Breast epithelium (tissue), 4 donors: ENCODE measurements around the gene LMX1A. TPM values are rescaled to one million over a fixed set of nuclear protein-coding genes. Genes with fewer than 3 reads are reported as not detected.

ENCODE experiments used
- DNase-seq, 2 donors: peaks; one replicate each; pipeline ENCODE4 v3.0.0-alpha.2; 2019; ENCODE audit warnings: low spot score in 2 of 2
- H3K27ac ChIP-seq, 2 donors: fragments of 200-600 bp; sonication (generic) in 1 of 2; one replicate each; pipeline ENCODE4 v1.5.1; 2016 to 2019; ENCODE audit warnings: mild to moderate bottlenecking in 1 of 2
- H3K27me3 ChIP-seq, 2 donors: fragments of 200-600 bp; sonication (generic) in 1 of 2; one replicate each; pipeline versions ENCODE4 v1.5.1 to v1.6.0; 2017 to 2019; ENCODE audit warnings: control low read depth in 1 of 2, mild to moderate bottlenecking in 1 of 2
- H3K36me3 ChIP-seq: fragments of 200-600 bp; one replicate; pipeline ENCODE4 v1.5.1; 2019
- H3K4me1 ChIP-seq, 2 donors: fragments of 200-600 bp; sonication (generic); one replicate each; pipeline ENCODE4 v1.5.1; 2016 to 2019; ENCODE audit warnings: control low read depth in 1 of 2
- H3K4me3 ChIP-seq, 3 donors: fragments of 200-600 bp; sonication (generic); 1 replicate in 2 of 3; 2 replicates in 1 of 3; pipeline ENCODE4 v1.5.1; 2016 to 2019; ENCODE audit warnings: mild to moderate bottlenecking in 3 of 3, moderate library complexity in 2 of 3
- H3K9me3 ChIP-seq, 2 donors: fragments of 200-600 bp; sonication (generic) in 1 of 2; one replicate each; pipeline ENCODE4 v1.5.1; 2016 to 2019; ENCODE audit warnings: control low read depth in 1 of 2
- CTCF ChIP-seq, 3 donors: fragments of 450-650 bp; IDR thresholded peaks; one replicate each; pipeline ENCODE4 v1.5.1; 2016 to 2017; ENCODE audit warnings: antibody characterized with exemption in 3 of 3, mild to moderate bottlenecking in 3 of 3, moderate library complexity in 3 of 3
- POLR2A ChIP-seq: fragments of 450-650 bp; IDR thresholded peaks from one replicate; pipeline ENCODE4 v1.6.1; 2016; ENCODE audit warnings: antibody characterized with exemption, mild to moderate bottlenecking, moderate library complexity
- POLR2AphosphoS5 ChIP-seq, 3 donors: sonication (generic); formaldehyde crosslinking; IDR thresholded peaks; one replicate each; pipeline ENCODE4 v1.6.1; 2017; ENCODE audit warnings: antibody characterized with exemption in 3 of 3
- intact Hi-C: fragments of 100-400 bp; cut with DNase I; formaldehyde crosslinking; loops from one replicate; pipeline ENCODE4 v1.15.1; 2023; ENCODE audit warnings: low total_unique reads
- total RNA-seq, 3 donors: library from RNA; depleted of rRNA; stranded (reverse); fragments of >200 nt; gene quantifications; one replicate each; pipeline ENCODE4 v1.1.0, GENCODE V29; 2016

The LMX1A gene
- total RNA-seq, 3 donors from 2014 or later: 1.3 TPM; not detected in 2

- Histone ChIP-seq H3K9me3 (peaks cover 6 to 8% of the 10 kb centered on the region in 2 donors), H3K4me1 (no peaks in the 10 kb centered on the region), H3K36me3 (no peaks in the 10 kb centered on the region), H3K27ac (no peak overlapping the region), H3K27me3 (no peaks in the 10 kb centered on the region), H3K4me3 (no peak overlapping the region)
- no peak for DNase-seq
- intact Hi-C loops: loop anchor here (5.0 kb wide), 1 partner anchor 1260 kb away; no protein-coding TSS in a partner anchor
- TF ChIP-seq POLR2A (no peak), CTCF (IDR thresholded peaks at IDR 0.05) (no peak), POLR2AphosphoS5 (IDR thresholded peaks at IDR 0.05) (no peak)
Observed at GRCh38 chr1:165187031-165188009, 169.2 kb downstream of the LMX1A start.

GRCh38 chr1:165185161-165185889 is 171.2 kb downstream of the LMX1A start:
- Histone ChIP-seq H3K27ac (no peak overlapping the region), H3K4me3 (no peak overlapping the region), H3K9me3 (peaks cover 6 to 8% of the 10 kb centered on the region in 2 donors), H3K4me1 (no peaks in the 10 kb centered on the region), H3K36me3 (no peaks in the 10 kb centered on the region), H3K27me3 (no peaks in the 10 kb centered on the region)
- intact Hi-C loops: loop anchor here (5.0 kb wide), 1 partner anchor 1262 kb away; no protein-coding TSS in a partner anchor
- no peak for TF ChIP-seq POLR2AphosphoS5 (IDR thresholded peaks at IDR 0.05)
- no peak for TF ChIP-seq POLR2A
- no peak for TF ChIP-seq CTCF (IDR thresholded peaks at IDR 0.05)
- DNase-seq: no peak

- Histone ChIP-seq H3K9me3 (peaks cover 6 to 8% of the 10 kb centered on the region in 2 donors), H3K27me3 (no peaks in the 10 kb centered on the region), H3K4me1 (no peaks in the 10 kb centered on the region), H3K27ac (no peak overlapping the region), H3K4me3 (no peak overlapping the region), H3K36me3 (no peaks in the 10 kb centered on the region)
- TF ChIP-seq CTCF (IDR thresholded peaks at IDR 0.05) (no peak), POLR2AphosphoS5 (IDR thresholded peaks at IDR 0.05) (no peak), POLR2A (no peak)
- intact Hi-C loops: no loop called here
- DNase-seq: no peak
Observed at GRCh38 chr1:165182975-165183374, 173.5 kb downstream of the LMX1A start.

GRCh38 chr1:165179306-165179705 is 177.2 kb downstream of the LMX1A start:
- TF ChIP-seq CTCF (IDR thresholded peaks at IDR 0.05): no peak
- no peak for TF ChIP-seq POLR2A
- TF ChIP-seq POLR2AphosphoS5 (IDR thresholded peaks at IDR 0.05): no peak
- intact Hi-C loops: no loop called here
- H3K27me3 ChIP-seq: no peaks in the 10 kb centered on the region

More at GRCh38 chr1:165179306-165179705, 177.2 kb downstream of the LMX1A start:
- no peak overlapping the region for H3K27ac ChIP-seq
- peaks cover 6 to 8% of the 10 kb centered on the region in 2 donors for H3K9me3 ChIP-seq
- H3K36me3 ChIP-seq: no peaks in the 10 kb centered on the region
- H3K4me3 ChIP-seq: no peak overlapping the region
- H3K4me1 ChIP-seq: no peaks in the 10 kb centered on the region
- no peak for DNase-seq
